DOHH2 (cell line): ENCODE data around the gene PON1.

Experiments
- H3F3A ChIP-seq: fragments of 200-600 bp; sonication (generic), shearing (Covaris generic); 2 replicates; pipeline ENCODE4 v1.6.0; 2016; ENCODE audit warnings: antibody characterized with exemption, mild to moderate bottlenecking; ENCODE audit not compliant: control insufficient read depth, insufficient read depth
- H3K27ac ChIP-seq: fragments of 200-600 bp; sonication (generic); 2 replicates; pipeline ENCODE4 v1.5.1; 2014; ENCODE audit warnings: low read depth, mild to moderate bottlenecking, low read length, moderate library complexity
- H3K27me3 ChIP-seq: fragments of 200-600 bp; sonication (generic); 2 replicates; pipeline ENCODE4 v1.6.1; 2014; ENCODE audit warnings: mild to moderate bottlenecking, low read length, mixed read lengths; ENCODE audit not compliant: control insufficient read depth
- H3K36me3 ChIP-seq: fragments of 200-600 bp; sonication (generic); 2 replicates; pipeline ENCODE4 v1.6.1; 2014; ENCODE audit warnings: mild to moderate bottlenecking, low read length, moderate library complexity, mixed read lengths; ENCODE audit not compliant: control insufficient read depth
- H3K4me1 ChIP-seq: fragments of 200-600 bp; sonication (generic); 2 replicates; pipeline ENCODE4 v1.6.1; 2014; ENCODE audit warnings: mild to moderate bottlenecking, low read length, mixed read lengths; ENCODE audit not compliant: control insufficient read depth
- H3K4me2 ChIP-seq: fragments of 200-600 bp; sonication (generic); 2 replicates; pipeline ENCODE4 v1.6.0; 2014; ENCODE audit warnings: mild to moderate bottlenecking, low read length, moderate library complexity
- H3K4me3 ChIP-seq: fragments of 200-600 bp; sonication (generic); 2 replicates; pipeline ENCODE4 v1.5.1; 2014; ENCODE audit warnings: mild to moderate bottlenecking, low read length, mixed read lengths
- H3K79me2 ChIP-seq: fragments of 200-600 bp; sonication (generic); 2 replicates; pipeline ENCODE4 v1.6.1; 2014; ENCODE audit warnings: mild to moderate bottlenecking, low read length, mixed read lengths; ENCODE audit not compliant: control insufficient read depth
- H3K9me2 ChIP-seq: fragments of 200-600 bp; sonication (generic); replicated peaks from 2 replicates; pipeline ENCODE4 v1.6.1; 2014; ENCODE audit warnings: mild to moderate bottlenecking, low read length, mixed read lengths; ENCODE audit not compliant: control insufficient read depth
- H3K9me3 ChIP-seq: fragments of 200-600 bp; sonication (generic); 2 replicates; pipeline ENCODE4 v1.6.1; 2014; ENCODE audit warnings: antibody characterized with exemption, low read length, mixed read lengths; ENCODE audit not compliant: control insufficient read depth, insufficient read depth
- H4K20me1 ChIP-seq: fragments of 200-600 bp; sonication (generic); 2 replicates; pipeline ENCODE4 v1.6.0; 2014; ENCODE audit warnings: low read depth, mild to moderate bottlenecking, antibody characterized with exemption, low read length, moderate library complexity; ENCODE audit not compliant: control insufficient read depth, insufficient read depth
- EZH2phosphoT487 ChIP-seq: fragments of 200-600 bp; sonication (generic); IDR thresholded peaks from 2 replicates; pipeline ENCODE4 v1.6.1; 2017; ENCODE audit warnings: borderline replicate concordance, mild to moderate bottlenecking, antibody characterized with exemption, low read length, moderate library complexity, mixed read lengths
- TF ChIP-seq, protein P1 (sequence below): fragments of 200-600 bp; sonication (generic); IDR thresholded peaks from one replicate; pipeline ENCODE4 v1.5.1; 2014; ENCODE audit warnings: antibody characterized with exemption, mild to moderate bottlenecking, low read depth, low read length; ENCODE audit not compliant: poor library complexity, severe bottlenecking

The PON1 gene

GRCh38 chr7:95312561-95312960 is 11.8 kb downstream of the PON1 start:
- H3K27ac ChIP-seq = no peak overlapping the region
- H3F3A ChIP-seq = no peaks in the 10 kb centered on the region
- no peaks in the 10 kb centered on the region for H3K79me2 ChIP-seq
- no peaks in the 10 kb centered on the region for H3K27me3 ChIP-seq
- no peaks in the 10 kb centered on the region for H3K9me2 ChIP-seq
- H3K4me2 ChIP-seq = no peak overlapping the region
- H4K20me1 ChIP-seq = no peaks in the 10 kb centered on the region
- H3K36me3 ChIP-seq = no peaks in the 10 kb centered on the region
- TF ChIP-seq, protein P1, sequence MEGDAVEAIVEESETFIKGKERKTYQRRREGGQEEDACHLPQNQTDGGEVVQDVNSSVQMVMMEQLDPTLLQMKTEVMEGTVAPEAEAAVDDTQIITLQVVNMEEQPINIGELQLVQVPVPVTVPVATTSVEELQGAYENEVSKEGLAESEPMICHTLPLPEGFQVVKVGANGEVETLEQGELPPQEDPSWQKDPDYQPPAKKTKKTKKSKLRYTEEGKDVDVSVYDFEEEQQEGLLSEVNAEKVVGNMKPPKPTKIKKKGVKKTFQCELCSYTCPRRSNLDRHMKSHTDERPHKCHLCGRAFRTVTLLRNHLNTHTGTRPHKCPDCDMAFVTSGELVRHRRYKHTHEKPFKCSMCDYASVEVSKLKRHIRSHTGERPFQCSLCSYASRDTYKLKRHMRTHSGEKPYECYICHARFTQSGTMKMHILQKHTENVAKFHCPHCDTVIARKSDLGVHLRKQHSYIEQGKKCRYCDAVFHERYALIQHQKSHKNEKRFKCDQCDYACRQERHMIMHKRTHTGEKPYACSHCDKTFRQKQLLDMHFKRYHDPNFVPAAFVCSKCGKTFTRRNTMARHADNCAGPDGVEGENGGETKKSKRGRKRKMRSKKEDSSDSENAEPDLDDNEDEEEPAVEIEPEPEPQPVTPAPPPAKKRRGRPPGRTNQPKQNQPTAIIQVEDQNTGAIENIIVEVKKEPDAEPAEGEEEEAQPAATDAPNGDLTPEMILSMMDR = no peak
- no peak for TF ChIP-seq EZH2phosphoT487
- H3K4me1 ChIP-seq = no peaks in the 10 kb centered on the region
- no peaks in the 10 kb centered on the region for H3K9me3 ChIP-seq
- no peak overlapping the region for H3K4me3 ChIP-seq

DNA sequence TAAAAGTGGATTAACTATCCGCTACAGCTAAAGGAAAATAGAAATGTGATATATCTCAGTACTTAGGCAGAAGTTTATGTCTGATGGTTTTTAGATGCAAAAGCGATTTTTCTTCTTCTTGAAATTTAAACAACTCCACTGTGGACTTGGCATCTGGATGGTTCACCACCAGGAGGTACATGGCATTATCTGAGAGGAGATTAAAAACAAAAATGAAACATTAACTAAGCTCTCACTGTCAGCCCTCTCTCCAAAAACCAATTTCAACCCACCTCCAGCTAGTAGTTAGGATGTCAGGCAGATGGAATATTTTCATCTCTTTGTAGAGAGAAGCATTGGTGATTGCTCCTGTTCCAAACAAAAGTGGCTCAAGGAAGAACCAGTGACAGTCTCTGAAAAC is 12.9 kb downstream of the PON1 start:
- Histone ChIP-seq H3F3A (no peaks in the 10 kb centered on the region), H3K36me3 (no peaks in the 10 kb centered on the region), H3K27ac (no peak overlapping the region), H3K27me3 (no peaks in the 10 kb centered on the region), H3K4me3 (no peak overlapping the region), H3K9me2 (no peaks in the 10 kb centered on the region), H4K20me1 (no peaks in the 10 kb centered on the region), H3K4me2 (no peak overlapping the region), H3K79me2 (no peaks in the 10 kb centered on the region), H3K9me3 (no peaks in the 10 kb centered on the region), H3K4me1 (no peaks in the 10 kb centered on the region)
- TF ChIP-seq, protein P1 = no peak
- TF ChIP-seq EZH2phosphoT487 = no peak

GRCh38 chr7:95309951-95310350 is 14.4 kb downstream of the PON1 start:
- no peak overlapping the region for H3K4me2 ChIP-seq
- no peak for TF ChIP-seq EZH2phosphoT487
- TF ChIP-seq, protein P1 = no peak
- no peaks in the 10 kb centered on the region for H3K9me2 ChIP-seq
- no peaks in the 10 kb centered on the region for H3K4me1 ChIP-seq
- H3K4me3 ChIP-seq = no peak overlapping the region
- H3F3A ChIP-seq = no peaks in the 10 kb centered on the region
- no peaks in the 10 kb centered on the region for H3K9me3 ChIP-seq
- H3K36me3 ChIP-seq = no peaks in the 10 kb centered on the region
- no peaks in the 10 kb centered on the region for H4K20me1 ChIP-seq
- H3K79me2 ChIP-seq = no peaks in the 10 kb centered on the region
- no peak overlapping the region for H3K27ac ChIP-seq
- H3K27me3 ChIP-seq = no peaks in the 10 kb centered on the region

DNA sequence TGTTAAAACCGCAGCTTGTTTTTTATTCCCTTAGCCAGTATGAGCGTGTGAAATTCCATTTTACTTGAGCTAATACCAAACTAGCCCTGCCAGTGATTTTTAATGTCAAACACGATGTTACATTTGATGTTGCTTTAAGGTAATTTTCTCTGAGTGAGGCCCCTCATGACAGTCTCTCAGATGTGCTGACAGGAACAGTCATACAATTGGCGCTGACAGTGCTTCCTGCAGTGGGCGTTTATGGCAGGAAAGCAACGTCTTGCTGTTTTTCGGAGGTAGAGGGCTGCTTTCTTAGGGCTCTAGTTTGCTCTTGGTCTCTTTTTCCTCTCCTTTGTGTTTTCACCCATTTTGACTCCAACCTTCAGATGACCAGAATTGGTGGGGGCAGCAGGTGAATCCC is 19.3 kb downstream of the PON1 start:
- no peaks in the 10 kb centered on the region for H3K27me3 ChIP-seq
- no peak overlapping the region for H3K4me3 ChIP-seq
- no peaks in the 10 kb centered on the region for H4K20me1 ChIP-seq
- H3K9me2 ChIP-seq = no peaks in the 10 kb centered on the region
- no peaks in the 10 kb centered on the region for H3F3A ChIP-seq
- H3K9me3 ChIP-seq = no peaks in the 10 kb centered on the region
- H3K36me3 ChIP-seq = no peaks in the 10 kb centered on the region
- no peak overlapping the region for H3K27ac ChIP-seq
- no peaks in the 10 kb centered on the region for H3K4me1 ChIP-seq
- no peak overlapping the region for H3K4me2 ChIP-seq
- no peaks in the 10 kb centered on the region for H3K79me2 ChIP-seq
- no peak for TF ChIP-seq EZH2phosphoT487
- TF ChIP-seq, protein P1 = no peak
